Vagina (tissue), 2 donors: ENCODE measurements around the gene TOB2. TPM values are rescaled to one million over a fixed set of nuclear protein-coding genes. Genes with fewer than 3 reads are reported as not detected.
A peak's percentile ranks its signal among the peaks of the same experiment; 100 is the strongest.

ENCODE experiments used
- DNase-seq, 2 donors: peaks; one replicate each; pipeline ENCODE4 v3.0.0-alpha.2; 2017; ENCODE audit errors: extremely low spot score in 2 of 2
- H3K27ac ChIP-seq: fragments of 200-600 bp; sonication (generic); one replicate; pipeline ENCODE4 v1.5.1; 2019
- H3K27me3 ChIP-seq: fragments of 200-600 bp; sonication (generic); one replicate; pipeline ENCODE4 v1.5.1; 2019
- H3K36me3 ChIP-seq, 2 donors: fragments of 200-600 bp; sonication (generic); one replicate each; pipeline ENCODE4 v1.5.1; 2017 to 2019
- H3K4me1 ChIP-seq: fragments of 200-600 bp; sonication (generic); one replicate; pipeline ENCODE4 v1.5.1; 2019
- H3K4me3 ChIP-seq, 2 donors: fragments of 200-600 bp; sonication (generic); 1 replicate in 1 of 2; 2 replicates in 1 of 2; pipeline ENCODE4 v1.5.1; 2016 to 2019
- H3K9me3 ChIP-seq: fragments of 200-600 bp; sonication (generic); one replicate; pipeline ENCODE4 v1.5.1; 2019
- POLR2A ChIP-seq, 2 donors: fragments of 450-650 bp; IDR thresholded peaks; one replicate each; pipeline ENCODE4 v1.6.1; 2017; ENCODE audit warnings: antibody characterized with exemption in 2 of 2, mild to moderate bottlenecking in 2 of 2, moderate library complexity in 2 of 2
- POLR2AphosphoS5 ChIP-seq, 2 donors: sonication (generic); formaldehyde crosslinking; IDR thresholded peaks; one replicate each; pipeline ENCODE4 v1.9.0; 2017; ENCODE audit warnings: antibody characterized with exemption in 2 of 2, mild to moderate bottlenecking in 2 of 2, low read depth in 1 of 2; ENCODE audit not compliant: insufficient read depth in 1 of 2
- intact Hi-C: fragments of 100-400 bp; cut with DNase I; formaldehyde crosslinking; loops from one replicate; pipeline ENCODE4 v1.15.1; 2023
- total RNA-seq: library from RNA; depleted of rRNA; stranded (reverse); fragments of >200 nt; gene quantifications from one replicate; pipeline ENCODE4 v1.2.3, GENCODE V29; 2016
- TF ChIP-seq, protein P1 (sequence below), 3 experiments: fragments of 450-650 bp in 2 of 3; fragments of 200-600 bp in 1 of 3; sonication (generic) in 1 of 3; IDR thresholded peaks; one replicate each; pipeline ENCODE4 v1.5.1; 2017 to 2019; ENCODE audit warnings: antibody characterized with exemption in 3 of 3, mild to moderate bottlenecking in 2 of 3, moderate library complexity in 2 of 3

Gene TOB2, protein sequence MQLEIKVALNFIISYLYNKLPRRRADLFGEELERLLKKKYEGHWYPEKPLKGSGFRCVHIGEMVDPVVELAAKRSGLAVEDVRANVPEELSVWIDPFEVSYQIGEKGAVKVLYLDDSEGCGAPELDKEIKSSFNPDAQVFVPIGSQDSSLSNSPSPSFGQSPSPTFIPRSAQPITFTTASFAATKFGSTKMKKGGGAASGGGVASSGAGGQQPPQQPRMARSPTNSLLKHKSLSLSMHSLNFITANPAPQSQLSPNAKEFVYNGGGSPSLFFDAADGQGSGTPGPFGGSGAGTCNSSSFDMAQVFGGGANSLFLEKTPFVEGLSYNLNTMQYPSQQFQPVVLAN
- 34.9 TPM for total RNA-seq

DNA sequence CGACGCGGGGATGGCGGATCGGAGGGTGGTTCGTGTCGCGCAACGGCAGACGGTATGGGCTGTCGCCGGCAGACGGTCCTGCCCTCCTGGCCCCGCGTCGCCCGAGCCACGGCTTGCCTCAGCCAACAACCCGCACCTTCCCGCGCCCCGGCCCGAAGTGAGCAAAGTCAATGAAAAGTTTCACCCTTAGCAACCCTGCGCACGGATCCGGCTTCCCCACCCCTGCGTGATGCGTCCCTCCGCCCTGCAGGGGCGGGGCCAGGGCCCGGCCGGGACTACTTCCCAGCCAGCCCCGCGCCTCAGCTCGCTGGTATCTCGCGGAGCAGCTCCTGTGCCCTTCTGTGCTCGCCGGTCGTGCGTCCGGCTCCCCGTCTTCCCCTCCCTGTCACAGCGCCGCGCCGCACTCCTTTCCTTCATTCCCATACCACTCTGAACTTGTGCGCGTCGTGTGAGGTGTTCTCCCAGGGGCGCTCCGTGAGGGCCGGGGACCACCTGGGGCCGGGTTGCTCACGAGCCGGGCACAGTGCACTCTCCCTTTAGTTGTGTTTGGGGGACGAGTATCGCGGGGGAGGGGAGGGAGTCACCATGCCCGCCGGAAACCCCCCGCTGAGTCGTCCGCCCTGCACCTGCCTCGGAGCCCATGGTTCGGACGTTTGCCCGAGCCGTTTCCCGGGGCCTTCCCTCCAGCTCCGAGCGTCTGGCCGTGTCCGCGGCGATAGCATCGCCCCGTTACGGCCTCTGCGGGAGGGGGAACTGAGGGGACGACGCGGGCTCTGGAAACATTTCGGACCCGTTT, at the start of gene TOB2:
Gene TOB2, minus strand, starts transcription at position 163 of the 796 bp plus-strand sequence. CDS start 9,456 bp downstream, outside the sequence.
- Histone ChIP-seq H3K27ac (peak within 1 kb of the TSS; percentile 99), H3K9me3 (no peaks in the 10 kb centered on the region), H3K4me3 (peak within 1 kb of the TSS; percentile 91 to 95), H3K36me3 (no peaks in the 10 kb centered on the region), H3K4me1 (peaks cover 22% of the 10 kb centered on the region), H3K27me3 (no peaks in the 10 kb centered on the region)
- intact Hi-C loops, result no loop called here
- DNase-seq, result peak in 1 of 2 donors; percentile 96
- TF ChIP-seq, protein P1, sequence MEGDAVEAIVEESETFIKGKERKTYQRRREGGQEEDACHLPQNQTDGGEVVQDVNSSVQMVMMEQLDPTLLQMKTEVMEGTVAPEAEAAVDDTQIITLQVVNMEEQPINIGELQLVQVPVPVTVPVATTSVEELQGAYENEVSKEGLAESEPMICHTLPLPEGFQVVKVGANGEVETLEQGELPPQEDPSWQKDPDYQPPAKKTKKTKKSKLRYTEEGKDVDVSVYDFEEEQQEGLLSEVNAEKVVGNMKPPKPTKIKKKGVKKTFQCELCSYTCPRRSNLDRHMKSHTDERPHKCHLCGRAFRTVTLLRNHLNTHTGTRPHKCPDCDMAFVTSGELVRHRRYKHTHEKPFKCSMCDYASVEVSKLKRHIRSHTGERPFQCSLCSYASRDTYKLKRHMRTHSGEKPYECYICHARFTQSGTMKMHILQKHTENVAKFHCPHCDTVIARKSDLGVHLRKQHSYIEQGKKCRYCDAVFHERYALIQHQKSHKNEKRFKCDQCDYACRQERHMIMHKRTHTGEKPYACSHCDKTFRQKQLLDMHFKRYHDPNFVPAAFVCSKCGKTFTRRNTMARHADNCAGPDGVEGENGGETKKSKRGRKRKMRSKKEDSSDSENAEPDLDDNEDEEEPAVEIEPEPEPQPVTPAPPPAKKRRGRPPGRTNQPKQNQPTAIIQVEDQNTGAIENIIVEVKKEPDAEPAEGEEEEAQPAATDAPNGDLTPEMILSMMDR (IDR thresholded peaks at IDR 0.05), result no peak
- TF ChIP-seq POLR2AphosphoS5 (IDR thresholded peaks at IDR 0.05; ENCODE audit: insufficient read depth in 1 of 2, low read depth in 1 of 2) (peak; percentile 98 to 100), POLR2A (IDR thresholded peaks at IDR 0.05) (peak; percentile 52 to 99)

DNA sequence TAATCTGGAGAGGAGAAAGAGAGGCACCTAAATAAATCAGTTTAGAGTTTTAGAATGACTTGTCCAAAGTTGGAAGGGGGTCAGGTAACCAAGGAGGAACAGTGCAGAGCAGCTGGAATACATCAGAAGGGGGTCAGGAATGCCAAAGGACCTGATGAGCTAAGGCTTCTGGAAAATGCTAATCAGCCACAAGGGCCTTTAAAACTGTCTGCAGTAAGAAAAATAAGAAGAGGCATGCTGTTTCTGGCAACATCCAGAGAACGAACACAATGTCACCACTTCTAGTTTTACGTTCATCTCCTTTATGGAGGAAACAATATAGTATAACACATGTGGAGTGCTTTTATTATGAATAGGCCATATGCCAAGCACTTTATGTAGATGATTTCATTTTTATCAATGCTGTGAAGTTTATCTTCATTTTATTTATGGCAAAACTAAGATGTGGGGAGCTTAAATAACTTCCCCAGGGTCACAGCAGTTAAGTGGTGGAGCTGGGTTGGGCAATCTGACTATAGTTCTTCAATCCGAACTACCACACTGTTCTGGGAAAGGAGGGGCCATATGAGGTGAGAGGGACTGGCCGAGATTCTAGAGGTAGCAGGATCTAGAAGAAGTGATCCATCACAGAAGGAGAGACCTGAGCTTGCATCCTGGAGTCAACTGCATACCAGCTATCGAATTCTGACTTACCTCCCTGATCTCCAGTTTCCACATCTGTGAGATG, 44.9 kb upstream of the TOB2 start:
- no peak for DNase-seq
- Histone ChIP-seq H3K36me3 (no peaks in the 10 kb centered on the region), H3K27me3 (no peaks in the 10 kb centered on the region), H3K4me1 (peaks cover 28% of the 10 kb centered on the region), H3K27ac (peak overlapping the region; percentile 77), H3K4me3 (no peak overlapping the region), H3K9me3 (no peaks in the 10 kb centered on the region)
- intact Hi-C loops, result no loop called here
- TF ChIP-seq POLR2AphosphoS5 (IDR thresholded peaks at IDR 0.05; ENCODE audit: insufficient read depth in 1 of 2, low read depth in 1 of 2), result peak in 1 of 2 donors; percentile 79
- TF ChIP-seq, protein P1 (IDR thresholded peaks at IDR 0.05), result no peak

DNA sequence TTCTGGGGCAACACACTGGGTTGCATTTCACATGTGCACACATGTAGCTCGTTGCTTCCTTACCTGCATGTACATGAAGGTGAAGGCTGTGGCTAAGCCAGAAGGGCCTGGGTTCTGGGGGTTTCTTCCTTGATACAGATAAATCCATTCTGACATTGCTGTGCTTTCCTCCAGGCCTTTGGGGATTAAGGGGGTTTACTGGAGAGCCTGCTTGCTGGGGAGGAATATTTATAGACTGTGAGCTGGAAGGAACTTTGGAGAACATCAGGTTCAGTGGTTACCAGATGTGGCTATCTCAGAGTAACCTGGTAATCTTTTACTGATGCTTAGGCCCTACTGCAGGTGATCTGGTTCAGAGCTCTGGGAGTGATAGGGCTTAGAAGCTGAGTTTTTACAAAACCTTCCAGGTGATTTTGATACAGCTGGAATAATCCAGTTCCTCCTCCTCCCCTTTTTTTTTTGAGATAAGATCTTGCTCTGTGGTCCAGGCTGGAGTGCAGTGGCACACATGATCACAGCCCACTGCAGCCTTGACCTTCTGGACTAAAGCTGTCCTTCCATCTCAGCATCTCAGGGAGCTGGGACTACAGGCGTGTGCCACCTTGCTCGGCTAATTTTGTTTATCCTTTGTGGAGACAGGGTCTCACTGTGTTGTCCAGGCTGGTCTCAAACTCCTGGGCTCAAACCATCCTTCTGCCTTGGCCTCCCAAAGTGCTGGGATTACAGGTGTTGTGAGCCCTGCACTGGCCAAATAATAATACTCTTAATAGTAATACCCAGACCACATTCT, 42.2 kb upstream of the TOB2 start:
- H3K4me3 ChIP-seq, result no peak overlapping the region
- no peaks in the 10 kb centered on the region for H3K9me3 ChIP-seq
- TF ChIP-seq, protein P1 (IDR thresholded peaks at IDR 0.05), result no peak
- no peak for TF ChIP-seq POLR2A (IDR thresholded peaks at IDR 0.05)
- TF ChIP-seq POLR2AphosphoS5 (IDR thresholded peaks at IDR 0.05; ENCODE audit: insufficient read depth in 1 of 2, low read depth in 1 of 2), result no peak
- H3K4me1 ChIP-seq, result peaks cover 32% of the 10 kb centered on the region
- no peak overlapping the region for H3K27ac ChIP-seq
- H3K36me3 ChIP-seq, result no peaks in the 10 kb centered on the region
- intact Hi-C loops, result no loop called here
- H3K27me3 ChIP-seq, result no peaks in the 10 kb centered on the region
- DNase-seq, result no peak

DNA sequence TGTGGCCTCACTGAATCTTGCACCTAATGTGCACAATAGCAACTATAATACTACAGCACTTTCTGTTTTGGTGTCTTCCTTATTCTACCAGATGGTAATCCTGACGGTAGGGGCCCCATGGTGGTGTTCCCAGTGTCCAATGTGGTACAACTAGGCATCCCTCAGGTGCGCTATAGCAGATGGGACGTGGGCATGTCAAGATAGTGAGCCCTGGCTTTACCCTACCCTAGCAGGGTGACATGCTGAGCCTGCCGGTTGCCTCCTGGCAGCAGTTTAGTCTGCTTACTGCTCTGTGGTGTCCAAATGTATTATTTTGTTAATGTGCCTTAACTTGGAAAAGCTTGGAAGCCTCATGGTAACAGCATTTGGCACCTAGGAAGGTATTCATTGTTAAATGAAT, 41.5 kb upstream of the TOB2 start:
- no peaks in the 10 kb centered on the region for H3K36me3 ChIP-seq
- peaks cover 39% of the 10 kb centered on the region for H3K4me1 ChIP-seq
- no peak overlapping the region for H3K27ac ChIP-seq
- DNase-seq, result no peak
- H3K27me3 ChIP-seq, result no peaks in the 10 kb centered on the region
- TF ChIP-seq POLR2AphosphoS5 (IDR thresholded peaks at IDR 0.05; ENCODE audit: insufficient read depth in 1 of 2, low read depth in 1 of 2) (no peak), POLR2A (IDR thresholded peaks at IDR 0.05) (no peak)
- intact Hi-C loops, result no loop called here
- no peak overlapping the region for H3K4me3 ChIP-seq
- H3K9me3 ChIP-seq, result no peaks in the 10 kb centered on the region
